H9 (cell line): Measurements from ENCODE around the gene NMU. TPM values are rescaled to one million over a fixed set of nuclear protein-coding genes. Genes with fewer than 3 reads are reported as not detected.

Experiments used
- DNase-seq: peaks from one replicate; pipeline ENCODE4 v3.0.0-alpha.2; 2017
- H2AFZ ChIP-seq: one replicate; pipeline ENCODE4 v1.6.1; 2013; ENCODE audit warnings: mild to moderate bottlenecking, low read length, control low read depth, moderate library complexity
- H2AK5ac ChIP-seq: 2 replicates; pipeline ENCODE4 v1.6.1; 2013; ENCODE audit warnings: low read length, control low read depth, mixed read lengths; ENCODE audit not compliant: insufficient read length
- H2BK120ac ChIP-seq: one replicate; pipeline ENCODE4 v1.6.1; 2013; ENCODE audit warnings: low read depth, mild to moderate bottlenecking, low read length, control low read depth, inconsistent platforms; ENCODE audit not compliant: poor library complexity, severe bottlenecking
- H2BK12ac ChIP-seq: 2 replicates; pipeline ENCODE4 v1.6.1; 2013; ENCODE audit warnings: low read length, control low read depth, mixed read lengths, low read depth; ENCODE audit not compliant: insufficient read length
- H2BK15ac ChIP-seq: 2 replicates; pipeline ENCODE4 v1.6.1; 2013; ENCODE audit warnings: low read depth, low read length, control low read depth
- H2BK20ac ChIP-seq: one replicate; pipeline ENCODE4 v1.6.1; 2013; ENCODE audit warnings: low read depth, mild to moderate bottlenecking, low read length, control low read depth, inconsistent platforms; ENCODE audit not compliant: poor library complexity, severe bottlenecking
- H2BK5ac ChIP-seq: 2 replicates; pipeline ENCODE4 v1.6.1; 2013; ENCODE audit warnings: low read length, control low read depth, mixed read lengths; ENCODE audit not compliant: insufficient read length
- H3K14ac ChIP-seq: 2 replicates; pipeline ENCODE4 v1.6.1; 2013; ENCODE audit warnings: low read length, control low read depth; ENCODE audit not compliant: insufficient read depth
- H3K18ac ChIP-seq: 2 replicates; pipeline ENCODE4 v1.6.1; 2013; ENCODE audit warnings: low read depth, mild to moderate bottlenecking, mixed read lengths, low read length, control low read depth; ENCODE audit not compliant: insufficient read length
- H3K23ac ChIP-seq: 2 replicates; pipeline ENCODE4 v1.6.1; 2013; ENCODE audit warnings: low read length, control low read depth, mixed read lengths, low read depth; ENCODE audit not compliant: insufficient read length
- H3K23me2 ChIP-seq: 2 replicates; pipeline ENCODE4 v1.6.1; 2013; ENCODE audit warnings: low read depth, mild to moderate bottlenecking, mixed read lengths, low read length, control low read depth; ENCODE audit not compliant: insufficient read length, poor library complexity, severe bottlenecking
- H3K27ac ChIP-seq: 2 replicates; pipeline ENCODE4 v1.5.1; 2013; ENCODE audit warnings: low read length, control low read depth, mixed read lengths, low read depth; ENCODE audit not compliant: insufficient read length
- H3K27me3 ChIP-seq: 2 replicates; pipeline ENCODE4 v1.6.1; 2013; ENCODE audit warnings: low read length, control low read depth, inconsistent platforms; ENCODE audit not compliant: insufficient read depth
- H3K4ac ChIP-seq: 2 replicates; pipeline ENCODE4 v1.6.1; 2013; ENCODE audit warnings: low read depth, mild to moderate bottlenecking, control low read depth, inconsistent platforms, low read length, moderate library complexity
- H3K4me1 ChIP-seq: 2 replicates; pipeline ENCODE4 v1.6.1; 2013; ENCODE audit warnings: low read length, control low read depth, inconsistent platforms; ENCODE audit not compliant: insufficient read depth
- H3K4me2 ChIP-seq: 2 replicates; pipeline ENCODE4 v1.6.1; 2013; ENCODE audit warnings: low read length, control low read depth, mixed read lengths; ENCODE audit not compliant: insufficient read length, insufficient read depth
- H3K56ac ChIP-seq: 2 replicates; pipeline ENCODE4 v1.6.1; 2013; ENCODE audit warnings: low read depth, mild to moderate bottlenecking, mixed read lengths, low read length, control low read depth; ENCODE audit not compliant: insufficient read length
- H3K79me1 ChIP-seq: 2 replicates; pipeline ENCODE4 v1.6.1; 2013; ENCODE audit warnings: low read depth, mild to moderate bottlenecking, moderate library complexity, low read length, control low read depth, inconsistent platforms; ENCODE audit not compliant: insufficient read depth, poor library complexity, severe bottlenecking
- H3K79me2 ChIP-seq: 2 replicates; pipeline ENCODE4 v1.6.1; 2013; ENCODE audit warnings: low read length, control low read depth, inconsistent platforms; ENCODE audit not compliant: insufficient read depth
- H3K9ac ChIP-seq: 2 replicates; pipeline ENCODE4 v1.6.1; 2013; ENCODE audit warnings: low read length, control low read depth, mixed read lengths; ENCODE audit not compliant: insufficient read length; ENCODE audit errors: extremely low read depth
- H3K9me3 ChIP-seq: one replicate; pipeline ENCODE4 v1.6.1; 2013; ENCODE audit warnings: low read depth, low read length, inconsistent platforms; ENCODE audit not compliant: control insufficient read depth
- H3T11ph ChIP-seq: one replicate; pipeline ENCODE4 v1.6.1; 2013; ENCODE audit warnings: mild to moderate bottlenecking, low read length, control low read depth, inconsistent platforms
- H4K20me1 ChIP-seq: one replicate; pipeline ENCODE4 v1.6.1; 2013; ENCODE audit not compliant: control insufficient read depth, insufficient read length, insufficient read depth
- H4K5ac ChIP-seq: 2 replicates; pipeline ENCODE4 v1.6.1; 2013; ENCODE audit warnings: low read depth, mild to moderate bottlenecking, mixed read lengths, low read length, control low read depth; ENCODE audit not compliant: insufficient read length
- H4K8ac ChIP-seq: replicated peaks from 2 replicates; pipeline ENCODE4 v1.6.1; 2013; ENCODE audit warnings: low read length, control low read depth, mixed read lengths, low read depth; ENCODE audit not compliant: insufficient read length
- H4K91ac ChIP-seq: 2 replicates; pipeline ENCODE4 v1.6.1; 2013; ENCODE audit warnings: low read depth, mild to moderate bottlenecking, moderate library complexity, mixed read lengths, low read length, control low read depth; ENCODE audit not compliant: insufficient read length
- H3K27ac Mint-ChIP-seq, 3 experiments: 2 replicates in 2 of 3; 3 replicates in 1 of 3; pipeline ENCODE4 v1.8.0; 2020 to 2021; ENCODE audit warnings: mixed read lengths in 3 of 3, mild to moderate bottlenecking in 1 of 3, moderate library complexity in 1 of 3
- H3K27me3 Mint-ChIP-seq: 2 replicates; pipeline ENCODE4 v1.8.0; 2021; ENCODE audit warnings: low read depth, mild to moderate bottlenecking, moderate library complexity, mixed read lengths
- H3K36me3 Mint-ChIP-seq, 3 experiments: 2 replicates in 2 of 3; 3 replicates in 1 of 3; pipeline ENCODE4 v1.8.0; 2020 to 2021; ENCODE audit warnings: low read depth in 3 of 3, mixed read lengths in 3 of 3; ENCODE audit not compliant: insufficient read depth in 1 of 3
- H3K4me1 Mint-ChIP-seq, 2 experiments: 2 replicates each; pipeline ENCODE4 v1.8.0; 2020; ENCODE audit warnings: mixed read lengths in 2 of 2
- H3K4me3 Mint-ChIP-seq, 2 experiments: 2 replicates in 1 of 2; 3 replicates in 1 of 2; pipeline ENCODE4 v1.8.0; 2020 to 2021; ENCODE audit warnings: mild to moderate bottlenecking in 2 of 2, mixed read lengths in 2 of 2, moderate library complexity in 1 of 2
- H3K9me3 Mint-ChIP-seq, 2 experiments: 2 replicates in 1 of 2; 3 replicates in 1 of 2; pipeline ENCODE4 v1.8.0; 2020; ENCODE audit warnings: mild to moderate bottlenecking in 2 of 2, mixed read lengths in 2 of 2, moderate library complexity in 1 of 2
- WGBS: extraction: QIAGEN DNeasy Blood & Tissue Kit; methylation state at CpG from one replicate; pipeline ENCODE4 v1.1.7; 2013; ENCODE audit warnings: missing lambda C conversion rate, low lambda C conversion rate, mixed read lengths; ENCODE audit not compliant: insufficient read length; ENCODE audit errors: extremely low coverage; 5-methylcytosine and 5-hydroxymethylcytosine counted together
- total RNA-seq: library from RNA; stranded (reverse); gene quantifications from 2 replicates; pipeline ENCODE4 v1.2.1, GENCODE V29; 2021
- TF ChIP-seq, protein P1 (sequence below): fragments of 200-600 bp; sonication (generic); conservative IDR thresholded peaks from 3 replicates; pipeline ENCODE4 v1.8.0; 2021; ENCODE audit warnings: antibody characterized with exemption, mild to moderate bottlenecking

Gene NMU
- total RNA-seq, 1 experiment from 2014 or later: 12.9 TPM

DNA sequence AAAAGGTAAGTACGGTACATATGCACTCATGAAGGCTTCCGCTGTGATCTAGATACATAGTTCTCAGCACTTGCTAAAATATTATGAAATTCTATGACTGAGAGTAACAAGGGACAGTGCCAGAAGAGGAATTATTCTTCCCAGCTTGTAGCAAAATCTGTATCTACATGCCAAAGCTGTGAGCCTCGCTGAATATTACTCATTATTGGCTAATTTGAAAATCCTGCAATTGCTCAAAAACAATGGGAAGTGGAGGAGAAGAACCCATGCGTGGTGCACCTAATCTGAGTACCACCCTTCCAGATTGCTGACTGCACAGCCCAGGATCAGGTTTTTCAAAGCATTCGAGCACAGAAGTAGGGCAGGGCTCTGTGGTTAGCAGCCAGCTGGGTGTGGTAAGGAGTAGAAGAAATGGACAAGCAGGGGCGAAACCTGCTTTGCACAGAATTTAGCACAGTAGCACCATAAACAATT lies 26.7 kb downstream of the NMU start:
- Histone ChIP-seq H2BK15ac (no peak overlapping the region), H3T11ph (no peak overlapping the region), H3K27ac (no peak overlapping the region), H3K23me2 (no peaks in the 10 kb centered on the region), H3K4me2 (no peak overlapping the region), H3K9me3 (no peaks in the 10 kb centered on the region), H3K4me1 (no peaks in the 10 kb centered on the region), H3K79me1 (no peaks in the 10 kb centered on the region), H2AFZ (no peak overlapping the region), H3K9ac (no peak overlapping the region), H4K5ac (no peak overlapping the region), H3K18ac (no peak overlapping the region), H2AK5ac (no peak overlapping the region), H3K4ac (no peak overlapping the region), H2BK120ac (no peak overlapping the region), H3K23ac (no peak overlapping the region), H4K91ac (no peak overlapping the region), H4K20me1 (no peaks in the 10 kb centered on the region), H2BK5ac (no peak overlapping the region), H2BK12ac (no peak overlapping the region), H2BK20ac (no peak overlapping the region), H3K56ac (no peak overlapping the region), H3K79me2 (no peaks in the 10 kb centered on the region), H3K27me3 (no peaks in the 10 kb centered on the region), H4K8ac (no peak overlapping the region), H3K14ac (no peak overlapping the region)
- Mint-ChIP-seq H3K4me3 (no peak overlapping the region), H3K9me3 (no peaks in the 10 kb centered on the region), H3K36me3 (peaks cover 0 to 6% (median 0%) of the 10 kb centered on the region in 3 experiments; a peak in 1 of 7 replicates), H3K4me1 (peaks cover 9 to 12% of the 10 kb centered on the region in 2 experiments), H3K27me3 (no peaks in the 10 kb centered on the region), H3K27ac (0 out of 7 replicates have a peak overlapping the region, but pooled peaks of 1 of the 3 experiments have one; percentile 64)
- WGBS: no CpG with 5 or more reads among the region's 6 CpGs
- DNase-seq: no peak
- TF ChIP-seq, protein P1, sequence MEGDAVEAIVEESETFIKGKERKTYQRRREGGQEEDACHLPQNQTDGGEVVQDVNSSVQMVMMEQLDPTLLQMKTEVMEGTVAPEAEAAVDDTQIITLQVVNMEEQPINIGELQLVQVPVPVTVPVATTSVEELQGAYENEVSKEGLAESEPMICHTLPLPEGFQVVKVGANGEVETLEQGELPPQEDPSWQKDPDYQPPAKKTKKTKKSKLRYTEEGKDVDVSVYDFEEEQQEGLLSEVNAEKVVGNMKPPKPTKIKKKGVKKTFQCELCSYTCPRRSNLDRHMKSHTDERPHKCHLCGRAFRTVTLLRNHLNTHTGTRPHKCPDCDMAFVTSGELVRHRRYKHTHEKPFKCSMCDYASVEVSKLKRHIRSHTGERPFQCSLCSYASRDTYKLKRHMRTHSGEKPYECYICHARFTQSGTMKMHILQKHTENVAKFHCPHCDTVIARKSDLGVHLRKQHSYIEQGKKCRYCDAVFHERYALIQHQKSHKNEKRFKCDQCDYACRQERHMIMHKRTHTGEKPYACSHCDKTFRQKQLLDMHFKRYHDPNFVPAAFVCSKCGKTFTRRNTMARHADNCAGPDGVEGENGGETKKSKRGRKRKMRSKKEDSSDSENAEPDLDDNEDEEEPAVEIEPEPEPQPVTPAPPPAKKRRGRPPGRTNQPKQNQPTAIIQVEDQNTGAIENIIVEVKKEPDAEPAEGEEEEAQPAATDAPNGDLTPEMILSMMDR: no peak
